Mucosa of descending colon (tissue), 3 donors: Measurements from ENCODE around the gene VAMP8. TPM values are rescaled to one million over a fixed set of nuclear protein-coding genes. Genes with fewer than 3 reads are reported as not detected.
A peak's percentile ranks its signal among the peaks of the same experiment; 100 is the strongest.

Experiments used
- ATAC-seq: fragments of 200-7000 bp; cut with Tn5 transposase; one replicate; pipeline ENCODE4 v1.9.1; 2020; ENCODE audit warnings: mild to moderate bottlenecking, moderate library complexity
- DNase-seq, 3 donors: peaks; one replicate each; pipeline ENCODE4 v3.0.0-alpha.2; 2020
- H3K36me3 ChIP-seq: fragments of 200-600 bp; one replicate; pipeline ENCODE4 v1.8.0; 2021; ENCODE audit warnings: low read depth, mild to moderate bottlenecking
- H3K4me1 ChIP-seq: fragments of 200-600 bp; one replicate; pipeline ENCODE4 v1.8.0; 2021; ENCODE audit warnings: low read depth, mild to moderate bottlenecking
- H3K4me3 ChIP-seq: fragments of 200-600 bp; one replicate; pipeline ENCODE4 v1.8.0; 2021; ENCODE audit warnings: mild to moderate bottlenecking
- H3K9me3 ChIP-seq: fragments of 200-600 bp; one replicate; pipeline ENCODE4 v1.8.0; 2021; ENCODE audit warnings: mild to moderate bottlenecking
- CTCF ChIP-seq: fragments of 200-600 bp; IDR thresholded peaks from one replicate; pipeline ENCODE4 v1.8.0; 2022; ENCODE audit warnings: antibody characterized with exemption, mild to moderate bottlenecking
- intact Hi-C, 2 donors: fragments of 100-400 bp; cut with DNase I in 1 of 2; cut with micrococcal nuclease in 1 of 2; formaldehyde crosslinking; loops; one replicate each; pipeline versions ENCODE4 v1.11.0 to v1.11.1; 2022; cut with DNase I, micrococcal nuclease
- total RNA-seq, 3 donors: library from RNA; stranded (reverse); fragmentation: NEBNext Ultra II Directional in 2 of 3; extraction: Animal tissue kit (Norgen Biotek cat#: 25700) in 2 of 3; gene quantifications; one replicate each; pipeline versions ENCODE4 v1.2.1 to v1.2.4, GENCODE V29; 2021 to 2023
- donor health status: DM: no; HTN: no; CAD: no; lungs with moderate emphysema.
- donor health status: DM: no; HTN: no; CAD: no.
- donor health status: DM: no; HTN: yes; CAD: no.

VAMP8 gene
- total RNA-seq, 3 donors from 2014 or later = 125 to 312 (median 254) TPM

GRCh38 chr2:85580206-85580605 is 2.8 kb downstream of the VAMP8 start:
- intact Hi-C loops = no loop called here
- H3K4me1 ChIP-seq = peaks cover 28% of the 10 kb centered on the region

GRCh38 chr2:85582492-85582891 is 5.1 kb downstream of the VAMP8 start:
- TF ChIP-seq CTCF = no peak
- H3K4me1 ChIP-seq = peaks cover 31% of the 10 kb centered on the region
- DNase-seq = no peak
- no peaks in the 10 kb centered on the region for H3K9me3 ChIP-seq
- intact Hi-C loops = no loop called here
- no peaks in the 10 kb centered on the region for H3K36me3 ChIP-seq
- H3K4me3 ChIP-seq = no peak overlapping the region
- no peak for ATAC-seq

More at GRCh38 chr2:85580206-85580605, 2.8 kb downstream of the VAMP8 start:
- peak in 2 of 3 donors; percentile 15 to 39 for DNase-seq
- no peak for ATAC-seq
- TF ChIP-seq CTCF = no peak
- no peaks in the 10 kb centered on the region for H3K36me3 ChIP-seq
- H3K4me3 ChIP-seq = no peak overlapping the region
- no peaks in the 10 kb centered on the region for H3K9me3 ChIP-seq

GRCh38 chr2:85583667-85584353 is 6.4 kb downstream of the VAMP8 start:
- ATAC-seq (no peak), DNase-seq (peak in 1 of 3 donors; percentile 74)
- Histone ChIP-seq H3K36me3 (no peaks in the 10 kb centered on the region), H3K4me3 (peak overlapping the region; percentile 19), H3K9me3 (no peaks in the 10 kb centered on the region), H3K4me1 (peaks cover 30% of the 10 kb centered on the region)
- intact Hi-C loops = no loop called here
- no peak for TF ChIP-seq CTCF

GRCh38 chr2:85584354-85584856 is 7.0 kb downstream of the VAMP8 start, which contains the start of gene VAMP5:
Gene VAMP5 (plus strand): TSS chr2:85584431. CDS start chr2:85584491, 60 bp downstream.
- peak; percentile 58 for ATAC-seq
- Histone ChIP-seq H3K4me1 (peaks cover 24% of the 10 kb centered on the region), H3K36me3 (no peaks in the 10 kb centered on the region), H3K9me3 (no peaks in the 10 kb centered on the region), H3K4me3 (peak within 1 kb of the TSS; percentile 19)
- TF ChIP-seq CTCF = no peak
- intact Hi-C loops = no loop called here
- DNase-seq = peak; percentile 57 to 75 (median 68)

GRCh38 chr2:85584857-85585780 is 7.7 kb downstream of the VAMP8 start:
- ATAC-seq = peak; percentile 87
- DNase-seq = peak; percentile 46 to 56 (median 49)
- no peaks in the 10 kb centered on the region for H3K9me3 ChIP-seq
- intact Hi-C loops = no loop called here
- no peak for TF ChIP-seq CTCF
- H3K4me1 ChIP-seq = peaks cover 19% of the 10 kb centered on the region
- no peak overlapping the region for H3K4me3 ChIP-seq
- H3K36me3 ChIP-seq = no peaks in the 10 kb centered on the region
